Measurements from ENCODE around the gene MYRF.
A peak's percentile ranks its signal among the peaks of the same experiment; 100 is the strongest.

Gene MYRF

DNA sequence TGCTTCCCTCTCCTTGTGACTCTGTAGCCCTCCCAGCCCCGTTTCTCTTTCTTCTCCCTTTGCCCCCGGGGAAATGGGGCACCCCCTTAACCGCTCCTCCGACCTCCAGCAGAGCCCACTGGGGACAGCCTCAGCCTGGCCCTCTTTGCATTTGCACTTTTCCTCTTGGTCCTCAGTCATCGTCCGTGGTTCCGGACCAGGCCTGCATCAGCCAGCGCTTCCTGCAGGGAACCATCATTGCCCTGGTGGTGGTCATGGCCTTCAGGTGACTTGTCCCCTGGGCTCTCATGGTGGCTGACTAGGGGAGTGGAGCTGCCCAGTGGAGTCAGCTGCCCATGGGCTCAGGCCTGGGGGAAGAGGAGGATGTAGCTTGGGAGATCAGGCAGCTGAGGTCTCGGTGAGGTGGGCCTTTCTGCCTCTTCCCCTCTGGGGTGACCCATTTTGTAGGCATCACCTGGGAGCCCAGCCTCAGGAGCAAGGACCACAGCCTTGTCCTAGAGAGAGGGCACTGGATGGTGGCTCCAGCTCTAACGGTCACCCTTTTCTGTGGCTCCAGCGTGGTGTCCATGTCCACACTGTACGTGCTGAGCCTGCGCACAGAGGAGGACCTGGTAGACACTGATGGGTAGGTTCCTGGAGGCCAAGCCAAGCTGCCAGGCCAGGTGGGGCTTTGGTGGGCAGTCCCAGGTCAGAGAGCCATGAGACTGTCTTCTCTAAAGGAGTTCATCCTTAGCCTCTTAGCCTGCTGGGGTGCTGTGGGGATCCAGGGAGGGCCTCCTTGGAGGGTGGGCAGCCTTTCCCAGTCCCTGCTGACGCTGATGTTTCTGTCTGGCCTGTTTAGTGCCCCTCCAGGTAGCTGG, 27.5 kb downstream of the MYRF start (continued):
- TF ChIP-seq, protein P1, sequence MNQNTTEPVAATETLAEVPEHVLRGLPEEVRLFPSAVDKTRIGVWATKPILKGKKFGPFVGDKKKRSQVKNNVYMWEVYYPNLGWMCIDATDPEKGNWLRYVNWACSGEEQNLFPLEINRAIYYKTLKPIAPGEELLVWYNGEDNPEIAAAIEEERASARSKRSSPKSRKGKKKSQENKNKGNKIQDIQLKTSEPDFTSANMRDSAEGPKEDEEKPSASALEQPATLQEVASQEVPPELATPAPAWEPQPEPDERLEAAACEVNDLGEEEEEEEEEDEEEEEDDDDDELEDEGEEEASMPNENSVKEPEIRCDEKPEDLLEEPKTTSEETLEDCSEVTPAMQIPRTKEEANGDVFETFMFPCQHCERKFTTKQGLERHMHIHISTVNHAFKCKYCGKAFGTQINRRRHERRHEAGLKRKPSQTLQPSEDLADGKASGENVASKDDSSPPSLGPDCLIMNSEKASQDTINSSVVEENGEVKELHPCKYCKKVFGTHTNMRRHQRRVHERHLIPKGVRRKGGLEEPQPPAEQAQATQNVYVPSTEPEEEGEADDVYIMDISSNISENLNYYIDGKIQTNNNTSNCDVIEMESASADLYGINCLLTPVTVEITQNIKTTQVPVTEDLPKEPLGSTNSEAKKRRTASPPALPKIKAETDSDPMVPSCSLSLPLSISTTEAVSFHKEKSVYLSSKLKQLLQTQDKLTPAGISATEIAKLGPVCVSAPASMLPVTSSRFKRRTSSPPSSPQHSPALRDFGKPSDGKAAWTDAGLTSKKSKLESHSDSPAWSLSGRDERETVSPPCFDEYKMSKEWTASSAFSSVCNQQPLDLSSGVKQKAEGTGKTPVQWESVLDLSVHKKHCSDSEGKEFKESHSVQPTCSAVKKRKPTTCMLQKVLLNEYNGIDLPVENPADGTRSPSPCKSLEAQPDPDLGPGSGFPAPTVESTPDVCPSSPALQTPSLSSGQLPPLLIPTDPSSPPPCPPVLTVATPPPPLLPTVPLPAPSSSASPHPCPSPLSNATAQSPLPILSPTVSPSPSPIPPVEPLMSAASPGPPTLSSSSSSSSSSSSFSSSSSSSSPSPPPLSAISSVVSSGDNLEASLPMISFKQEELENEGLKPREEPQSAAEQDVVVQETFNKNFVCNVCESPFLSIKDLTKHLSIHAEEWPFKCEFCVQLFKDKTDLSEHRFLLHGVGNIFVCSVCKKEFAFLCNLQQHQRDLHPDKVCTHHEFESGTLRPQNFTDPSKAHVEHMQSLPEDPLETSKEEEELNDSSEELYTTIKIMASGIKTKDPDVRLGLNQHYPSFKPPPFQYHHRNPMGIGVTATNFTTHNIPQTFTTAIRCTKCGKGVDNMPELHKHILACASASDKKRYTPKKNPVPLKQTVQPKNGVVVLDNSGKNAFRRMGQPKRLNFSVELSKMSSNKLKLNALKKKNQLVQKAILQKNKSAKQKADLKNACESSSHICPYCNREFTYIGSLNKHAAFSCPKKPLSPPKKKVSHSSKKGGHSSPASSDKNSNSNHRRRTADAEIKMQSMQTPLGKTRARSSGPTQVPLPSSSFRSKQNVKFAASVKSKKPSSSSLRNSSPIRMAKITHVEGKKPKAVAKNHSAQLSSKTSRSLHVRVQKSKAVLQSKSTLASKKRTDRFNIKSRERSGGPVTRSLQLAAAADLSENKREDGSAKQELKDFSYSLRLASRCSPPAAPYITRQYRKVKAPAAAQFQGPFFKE (tag by site-specific recombination; IDR thresholded peaks at IDR 0.05; ENCODE audit: borderline replicate concordance): no peak
- TF ChIP-seq FEZF1 (tag by site-specific recombination; IDR thresholded peaks at IDR 0.05): no peak
- TF ChIP-seq ZNF600 (tag by site-specific recombination; IDR thresholded peaks at IDR 0.05): 0 out of 2 replicates have a peak, but pooled peaks have one; percentile 21

DNA sequence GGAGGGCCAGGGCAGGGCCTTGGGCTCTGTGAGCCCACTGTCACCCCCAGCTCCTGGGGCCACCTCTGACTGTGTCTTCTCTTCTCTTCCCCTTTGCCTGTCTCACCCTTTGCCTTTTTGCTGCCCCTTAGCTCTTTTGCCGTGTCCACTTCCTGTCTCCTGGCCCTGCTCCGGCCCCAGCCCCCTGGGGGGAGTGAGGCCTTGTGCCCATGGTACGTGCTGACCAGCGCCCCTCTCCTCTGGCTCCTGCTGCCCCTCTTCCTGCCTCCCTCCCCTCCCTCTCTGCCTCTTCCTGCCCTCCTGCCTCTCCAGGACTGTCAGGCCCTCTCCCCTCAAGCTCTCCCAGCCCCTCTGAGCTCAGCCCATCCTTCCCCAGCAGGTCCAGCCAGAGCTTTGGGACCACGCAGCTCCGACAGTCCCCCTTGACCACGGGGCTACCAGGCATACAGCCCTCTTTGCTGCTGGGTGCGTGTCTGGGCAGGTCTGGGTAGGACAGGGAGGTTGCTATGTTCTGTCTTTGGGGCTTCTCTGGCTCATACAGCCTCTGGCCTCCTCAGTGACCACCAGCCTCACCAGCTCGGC, 28.2 kb downstream of the MYRF start:
- no peak overlapping the region for H3K4me3 ChIP-seq (ENCODE audit: low read depth, low read length)
- H3K4me1 ChIP-seq (ENCODE audit: control insufficient read depth, insufficient read depth, low read length): no peaks in the 10 kb centered on the region
- H3K9me3 ChIP-seq (ENCODE audit: control insufficient read depth, insufficient read depth, low read depth, low read length): no peaks in the 10 kb centered on the region
- H3K36me3 ChIP-seq (ENCODE audit: control insufficient read depth in 2 of 2, insufficient read depth in 1 of 2, low read length in 2 of 2): peaks cover 0 to 39% of the 10 kb centered on the region in 2 experiments; a peak in 1 of 3 replicates
- CTCF ChIA-PET: interaction anchor here (0.8 to 2.9 kb wide), 6 partner anchors 9 to 117 kb away, joined by 3 to 10 read pairs (median 4); no protein-coding TSS in a partner anchor
- TF ChIP-seq ZNF510 (tag by site-specific recombination; IDR thresholded peaks at IDR 0.05; ENCODE audit: insufficient replicate concordance) (no peak), ZBTB21 (tag by site-specific recombination; IDR thresholded peaks at IDR 0.05) (no peak), GLIS1 (tag by site-specific recombination; IDR thresholded peaks at IDR 0.05) (no peak), ZNF391 (tag by site-specific recombination; IDR thresholded peaks at IDR 0.05; ENCODE audit: borderline replicate concordance, low read depth) (no peak), ZNF404 (tag by site-specific recombination; IDR thresholded peaks at IDR 0.05) (no peak), ZNF610 (tag by site-specific recombination; IDR thresholded peaks at IDR 0.05; ENCODE audit: borderline replicate concordance) (no peak), ZNF302 (tag by site-specific recombination; IDR thresholded peaks at IDR 0.05; ENCODE audit: low read depth) (no peak)
- TF ChIP-seq, protein P2, sequence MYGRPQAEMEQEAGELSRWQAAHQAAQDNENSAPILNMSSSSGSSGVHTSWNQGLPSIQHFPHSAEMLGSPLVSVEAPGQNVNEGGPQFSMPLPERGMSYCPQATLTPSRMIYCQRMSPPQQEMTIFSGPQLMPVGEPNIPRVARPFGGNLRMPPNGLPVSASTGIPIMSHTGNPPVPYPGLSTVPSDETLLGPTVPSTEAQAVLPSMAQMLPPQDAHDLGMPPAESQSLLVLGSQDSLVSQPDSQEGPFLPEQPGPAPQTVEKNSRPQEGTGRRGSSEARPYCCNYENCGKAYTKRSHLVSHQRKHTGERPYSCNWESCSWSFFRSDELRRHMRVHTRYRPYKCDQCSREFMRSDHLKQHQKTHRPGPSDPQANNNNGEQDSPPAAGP (tag by site-specific recombination; IDR thresholded peaks at IDR 0.05): no peak
- TF ChIP-seq, protein P3, sequence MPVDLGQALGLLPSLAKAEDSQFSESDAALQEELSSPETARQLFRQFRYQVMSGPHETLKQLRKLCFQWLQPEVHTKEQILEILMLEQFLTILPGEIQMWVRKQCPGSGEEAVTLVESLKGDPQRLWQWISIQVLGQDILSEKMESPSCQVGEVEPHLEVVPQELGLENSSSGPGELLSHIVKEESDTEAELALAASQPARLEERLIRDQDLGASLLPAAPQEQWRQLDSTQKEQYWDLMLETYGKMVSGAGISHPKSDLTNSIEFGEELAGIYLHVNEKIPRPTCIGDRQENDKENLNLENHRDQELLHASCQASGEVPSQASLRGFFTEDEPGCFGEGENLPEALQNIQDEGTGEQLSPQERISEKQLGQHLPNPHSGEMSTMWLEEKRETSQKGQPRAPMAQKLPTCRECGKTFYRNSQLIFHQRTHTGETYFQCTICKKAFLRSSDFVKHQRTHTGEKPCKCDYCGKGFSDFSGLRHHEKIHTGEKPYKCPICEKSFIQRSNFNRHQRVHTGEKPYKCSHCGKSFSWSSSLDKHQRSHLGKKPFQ (tag by site-specific recombination; IDR thresholded peaks at IDR 0.05): no peak
- TF ChIP-seq, protein P4, sequence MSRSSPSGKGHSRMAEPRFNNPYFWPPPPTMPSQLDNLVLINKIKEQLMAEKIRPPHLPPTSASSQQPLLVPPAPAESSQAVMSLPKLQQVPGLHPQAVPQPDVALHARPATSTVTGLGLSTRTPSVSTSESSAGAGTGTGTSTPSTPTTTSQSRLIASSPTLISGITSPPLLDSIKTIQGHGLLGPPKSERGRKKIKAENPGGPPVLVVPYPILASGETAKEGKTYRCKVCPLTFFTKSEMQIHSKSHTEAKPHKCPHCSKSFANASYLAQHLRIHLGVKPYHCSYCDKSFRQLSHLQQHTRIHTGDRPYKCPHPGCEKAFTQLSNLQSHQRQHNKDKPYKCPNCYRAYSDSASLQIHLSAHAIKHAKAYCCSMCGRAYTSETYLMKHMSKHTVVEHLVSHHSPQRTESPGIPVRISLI (tag by site-specific recombination; IDR thresholded peaks at IDR 0.05): no peak
- H3K27ac ChIP-seq (ENCODE audit: extremely low read depth, low read depth, low read length): no peak overlapping the region
- POLR2A ChIA-PET: interaction anchor here (1.2 kb wide), 1 partner anchor 9 kb away, joined by 5 read pairs; no protein-coding TSS in a partner anchor
